ENCODE results near the gene C4A. TPM values are rescaled to one million over a fixed set of nuclear protein-coding genes. Genes with fewer than 3 reads are reported as not detected.

Gene C4A
- total RNA-seq, 1 experiment from 2014 or later: 8.1 TPM

- no peak for DNase-seq (ENCODE audit: low read depth, low spot score)
- ChIA-PET POLR2A (no interaction called here), CTCF (no interaction called here)
- in situ Hi-C loops (cut with HindIII; ENCODE audit: low pct_unique_long_range_greater_than_20kb, low sequenced_read_pairs): no loop called here
- intact Hi-C loops (cut with micrococcal nuclease; ENCODE audit: unreplicated experiment): no loop called here
- peaks cover 15% of the 10 kb centered on the region for H3K4me1 ChIP-seq (ENCODE audit: control insufficient read depth, insufficient read depth, low read length)
- no TSS peak for BruUV-seq (replicated peaks)
- no peaks in the 10 kb centered on the region for H3K9me3 ChIP-seq (ENCODE audit: control insufficient read depth, insufficient read depth, low read depth, low read length)
- no peaks in the 10 kb centered on the region for H3K27me3 ChIP-seq (ENCODE audit: control insufficient read depth, insufficient read depth, low read length)
- H3K4me3 ChIP-seq (ENCODE audit: low read depth in 2 of 2, low read length in 2 of 2): no peak overlapping the region; a peak in 1 of 4 replicates
- no peaks in the 10 kb centered on the region for H3K36me3 ChIP-seq (ENCODE audit: control insufficient read depth, insufficient read depth, low read length)
- no peak for TF ChIP-seq TCF7L2 (IDR thresholded peaks at IDR 0.05; ENCODE audit: low read depth, low read length)
- H3K27ac ChIP-seq (ENCODE audit: low read length): no peak overlapping the region
- ATAC-seq: peak; percentile 13; the same call in 1 of the 2 replicates
Observed at GRCh38 chr6:31945154-31945506, 36.7 kb upstream of the C4A start.

GRCh38 chr6:31945507-31946369 lies 36.1 kb upstream of the C4A start, which contains the start of gene CFB:
TSS of gene CFB (plus strand) at chr6:31946095. CDS start at chr6:31946222, 127 bp downstream.
- CTCF ChIA-PET: no interaction called here
- intact Hi-C loops (cut with micrococcal nuclease; ENCODE audit: unreplicated experiment): no loop called here
- in situ Hi-C loops (cut with HindIII; ENCODE audit: low pct_unique_long_range_greater_than_20kb, low sequenced_read_pairs): no loop called here

More at GRCh38 chr6:31945507-31946369, 36.1 kb upstream of the C4A start, which contains the start of gene CFB:
- H3K4me3 ChIP-seq (ENCODE audit: low read depth in 2 of 2, low read length in 2 of 2): peak within 1 kb of the TSS in 1 of 2 experiments; percentile 24; a peak in 1 of 4 replicates
- DNase-seq (ENCODE audit: low read depth, low spot score) (no peak), ATAC-seq (peak; percentile 68)
- H3K36me3 ChIP-seq (ENCODE audit: control insufficient read depth, insufficient read depth, low read length): no peaks in the 10 kb centered on the region
- BruUV-seq (replicated peaks): no TSS peak
- no peaks in the 10 kb centered on the region for H3K27me3 ChIP-seq (ENCODE audit: control insufficient read depth, insufficient read depth, low read length)
- H3K9me3 ChIP-seq (ENCODE audit: control insufficient read depth, insufficient read depth, low read depth, low read length): no peaks in the 10 kb centered on the region
- POLR2A ChIA-PET: no interaction called here
- H3K4me1 ChIP-seq (ENCODE audit: control insufficient read depth, insufficient read depth, low read length): peaks cover 9% of the 10 kb centered on the region
- peak within 1 kb of the TSS; percentile 37; the same call in 1 of the 2 replicates for H3K27ac ChIP-seq (ENCODE audit: low read length)
- TF ChIP-seq POLR2AphosphoS5 (IDR thresholded peaks at IDR 0.05; ENCODE audit: low read depth, low read length): no peak
- no peak for TF ChIP-seq CTCF (IDR thresholded peaks at IDR 0.05)
- TF ChIP-seq, protein P1, sequence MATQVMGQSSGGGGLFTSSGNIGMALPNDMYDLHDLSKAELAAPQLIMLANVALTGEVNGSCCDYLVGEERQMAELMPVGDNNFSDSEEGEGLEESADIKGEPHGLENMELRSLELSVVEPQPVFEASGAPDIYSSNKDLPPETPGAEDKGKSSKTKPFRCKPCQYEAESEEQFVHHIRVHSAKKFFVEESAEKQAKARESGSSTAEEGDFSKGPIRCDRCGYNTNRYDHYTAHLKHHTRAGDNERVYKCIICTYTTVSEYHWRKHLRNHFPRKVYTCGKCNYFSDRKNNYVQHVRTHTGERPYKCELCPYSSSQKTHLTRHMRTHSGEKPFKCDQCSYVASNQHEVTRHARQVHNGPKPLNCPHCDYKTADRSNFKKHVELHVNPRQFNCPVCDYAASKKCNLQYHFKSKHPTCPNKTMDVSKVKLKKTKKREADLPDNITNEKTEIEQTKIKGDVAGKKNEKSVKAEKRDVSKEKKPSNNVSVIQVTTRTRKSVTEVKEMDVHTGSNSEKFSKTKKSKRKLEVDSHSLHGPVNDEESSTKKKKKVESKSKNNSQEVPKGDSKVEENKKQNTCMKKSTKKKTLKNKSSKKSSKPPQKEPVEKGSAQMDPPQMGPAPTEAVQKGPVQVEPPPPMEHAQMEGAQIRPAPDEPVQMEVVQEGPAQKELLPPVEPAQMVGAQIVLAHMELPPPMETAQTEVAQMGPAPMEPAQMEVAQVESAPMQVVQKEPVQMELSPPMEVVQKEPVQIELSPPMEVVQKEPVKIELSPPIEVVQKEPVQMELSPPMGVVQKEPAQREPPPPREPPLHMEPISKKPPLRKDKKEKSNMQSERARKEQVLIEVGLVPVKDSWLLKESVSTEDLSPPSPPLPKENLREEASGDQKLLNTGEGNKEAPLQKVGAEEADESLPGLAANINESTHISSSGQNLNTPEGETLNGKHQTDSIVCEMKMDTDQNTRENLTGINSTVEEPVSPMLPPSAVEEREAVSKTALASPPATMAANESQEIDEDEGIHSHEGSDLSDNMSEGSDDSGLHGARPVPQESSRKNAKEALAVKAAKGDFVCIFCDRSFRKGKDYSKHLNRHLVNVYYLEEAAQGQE (IDR thresholded peaks at IDR 0.05; ENCODE audit: insufficient read depth in 1 of 2, low read depth in 2 of 2, low read length in 1 of 2): no peak
- TF ChIP-seq SIN3A (IDR thresholded peaks at IDR 0.05; ENCODE audit: borderline replicate concordance, insufficient read depth, low read depth, low read length): no peak
- no peak for TF ChIP-seq TCF7L2 (IDR thresholded peaks at IDR 0.05; ENCODE audit: low read depth, low read length)
